ENCODE measurements around the gene PDE3A. TPM values are rescaled to one million over a fixed set of nuclear protein-coding genes. Genes with fewer than 3 reads are reported as not detected.
A peak's percentile ranks its signal among the peaks of the same experiment; 100 is the strongest.

Gene PDE3A
- total and polyA plus RNA-seq, 2 of the 4 experiments (the other 2 are of a cell fraction): 0.09 to 0.18 TPM

- Histone ChIP-seq H3K27me3 (ENCODE audit: control insufficient read depth, insufficient read depth, low read length) (no peaks in the 10 kb centered on the region), H3K4me1 (ENCODE audit: control insufficient read depth, insufficient read depth, low read length) (no peaks in the 10 kb centered on the region; the same call in 1 of the 2 replicates), H3K56ac (ENCODE audit: extremely low read depth, insufficient read depth, low read length) (no peak overlapping the region), H3K14ac (replicated peaks; ENCODE audit: low read depth, low read length) (peak overlapping the region; percentile 59; the same call in 1 of the 2 replicates), H2AFZ (replicated peaks; ENCODE audit: low read length, poor library complexity) (no peak overlapping the region), H3K4me2 (ENCODE audit: low read depth, low read length) (peak overlapping the region; percentile 15; the same call in 1 of the 2 replicates), H3K4me3 (ENCODE audit: insufficient read depth, low read depth, low read length) (no peak overlapping the region), H2BK5ac (ENCODE audit: low read depth, low read length, poor library complexity, severe bottlenecking) (peak overlapping the region; percentile 59), H4K20me1 (ENCODE audit: insufficient read depth, low read length) (no peaks in the 10 kb centered on the region), H3K79me1 (ENCODE audit: low read depth in 1 of 2, low read length in 2 of 2) (no peaks in the 10 kb centered on the region), H3K23ac (ENCODE audit: low read depth, low read length) (0 out of 2 replicates have a peak overlapping the region, but pooled peaks have one; percentile 19), H3K36me3 (ENCODE audit: control insufficient read depth, insufficient read depth, low read length) (no peaks in the 10 kb centered on the region), H2AK9ac (replicated peaks; ENCODE audit: low read depth, low read length, poor library complexity) (no peak overlapping the region), H2BK15ac (ENCODE audit: low read depth, low read length) (no peak overlapping the region), H3K27ac (ENCODE audit: insufficient read depth, low read length) (peak overlapping the region; percentile 27; the same call in 1 of the 2 replicates), H3K4ac (ENCODE audit: low read depth, low read length) (0 out of 2 replicates have a peak overlapping the region, but pooled peaks have one; percentile 52), H3K9me3 (ENCODE audit: control insufficient read depth, insufficient read depth, low read length) (no peaks in the 10 kb centered on the region), H3K18ac (ENCODE audit: low read depth, low read length) (no peak overlapping the region), H2AK5ac (ENCODE audit: low read depth, low read length) (no peak overlapping the region), H2BK20ac (ENCODE audit: low read depth, low read length) (peak overlapping the region; percentile 51; the same call in 1 of the 2 replicates), H3K9ac (ENCODE audit: low read depth, low read length) (no peak overlapping the region), H2BK120ac (ENCODE audit: low read depth, low read length) (0 out of 2 replicates have a peak overlapping the region, but pooled peaks have one; percentile 35), H4K5ac (ENCODE audit: low read depth, low read length) (peak overlapping the region; percentile 2; the same call in 1 of the 2 replicates), H4K91ac (ENCODE audit: insufficient read depth, low read depth, low read length) (no peak overlapping the region), H4K8ac (ENCODE audit: low read depth in 2 of 2, low read length in 2 of 2) (peak overlapping the region; percentile 2 to 58; a peak in 2 of 4 replicates), H3K9me1 (ENCODE audit: insufficient read depth, low read length) (no peaks in the 10 kb centered on the region)
- in situ Hi-C loops (cut with MboI; ENCODE audit: low sequenced_read_pairs) (no loop called here), dilution Hi-C loops (cut with HindIII; ENCODE audit: low sequenced_read_pairs, unreplicated experiment) (no loop called here), intact Hi-C loops (cut with micrococcal nuclease) (loop anchor here (2.0 to 5.0 kb wide), 3 partner anchors 606 to 846 kb away; no protein-coding TSS in a partner anchor)
- no TSS peak for BruUV-seq (replicated peaks)
- ChIA-PET POLR2A (ENCODE audit: unreplicated experiment) (no interaction called here), CTCF (interaction anchor here (1.0 to 1.9 kb wide), 3 partner anchors 12 to 134 kb away, joined by 3 to 4 read pairs (median 4); no protein-coding TSS in a partner anchor)
- no CpG with 5 or more reads among the region's 4 CpGs for WGBS, 2 experiments (ENCODE audit: extremely low coverage in 2 of 2, insufficient read length in 1 of 2)
- TF ChIP-seq SMC3 (IDR thresholded peaks at IDR 0.05; ENCODE audit: low read depth, low read length) (no peak), ELK1 (IDR thresholded peaks at IDR 0.05; ENCODE audit: borderline replicate concordance, low read depth, low read length) (no peak)
- ATAC-seq (ENCODE audit: low read depth): peak; percentile 72
- peak; percentile 88 for DNase-seq
Measured at GRCh38 chr12:20602641-20603391, 234.5 kb downstream of the PDE3A start.

Measured in IMR-90 (cell line).